Measurements from ENCODE around the gene SCUBE1. TPM values are rescaled to one million over a fixed set of nuclear protein-coding genes. Genes with fewer than 3 reads are reported as not detected.

SCUBE1 gene
- polyA plus RNA-seq, 1 of the 3 experiments (the other 2 are of a cell fraction) = 0.56 TPM

DNA sequence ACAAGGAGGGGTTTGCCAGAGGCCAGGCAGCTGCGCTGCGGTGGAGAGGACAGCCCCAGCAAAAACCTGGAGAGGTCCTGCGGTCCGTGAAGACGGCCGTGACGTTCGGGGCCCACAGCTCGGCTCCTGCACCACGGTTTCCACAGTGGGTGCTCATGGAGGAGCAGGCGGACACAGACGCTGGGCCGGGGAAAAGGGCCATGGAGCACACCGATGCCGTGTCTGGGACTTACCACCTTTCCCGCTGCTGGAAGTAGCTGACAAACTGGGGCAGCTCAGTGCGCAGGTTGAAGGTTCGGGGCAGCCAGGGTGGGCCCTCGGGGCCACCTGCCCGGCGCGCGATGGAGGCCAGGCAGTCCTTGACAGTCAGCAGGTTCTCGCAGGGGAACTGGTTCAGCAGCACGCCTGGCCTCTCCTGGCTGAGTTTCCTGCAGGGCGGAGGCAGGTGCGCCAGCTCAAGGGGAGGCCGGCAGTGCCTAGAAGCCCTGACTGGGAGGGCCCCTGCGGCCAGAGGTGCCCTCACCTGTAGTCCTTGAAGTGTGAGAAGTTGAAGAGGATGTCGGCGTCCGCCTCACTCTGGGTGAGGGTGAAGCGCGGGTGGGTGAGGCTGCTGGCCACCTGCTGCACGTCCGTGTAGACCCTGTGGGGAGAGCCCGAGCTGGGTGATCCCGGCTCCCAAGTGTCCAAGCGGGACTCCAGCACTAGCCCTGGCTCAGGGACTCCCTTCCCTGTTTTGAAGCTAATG lies 169.0 kb downstream of the SCUBE1 start:
- no peaks in the 10 kb centered on the region for H3K79me2 ChIP-seq (ENCODE audit: insufficient read depth)
- H3K27ac ChIP-seq (ENCODE audit: low read depth in 2 of 2, low read length in 1 of 2) = no peak overlapping the region
- no peak overlapping the region for H3K4me2 ChIP-seq
- WGBS (ENCODE audit: low lambda C conversion rate) = no CpG with 5 or more reads among the region's 39 CpGs
- H3K36me3 ChIP-seq (replicated peaks in 1 of 2; ENCODE audit: control insufficient read depth in 1 of 2, insufficient read depth in 2 of 2, low read length in 1 of 2) = peaks cover 0 to 3% of the 10 kb centered on the region in 2 experiments
- ChIA-PET CTCF (no interaction called here), POLR2A (no interaction called here)
- H3K4me1 ChIP-seq (ENCODE audit: control insufficient read depth in 1 of 2, insufficient read depth in 2 of 2, low read depth in 1 of 2, low read length in 1 of 2) = no peaks in the 10 kb centered on the region
- H4K20me1 ChIP-seq (ENCODE audit: insufficient read depth) = no peaks in the 10 kb centered on the region
- H3F3A ChIP-seq (replicated peaks; ENCODE audit: insufficient read depth) = no peaks in the 10 kb centered on the region
- no peaks in the 10 kb centered on the region for H3K9me3 ChIP-seq
- H3K9ac ChIP-seq = no peak overlapping the region
- H3K9me2 ChIP-seq = no peaks in the 10 kb centered on the region
- H3K4me3 ChIP-seq (ENCODE audit: low read depth in 2 of 2, low read length in 1 of 2) = no peak overlapping the region
- TF ChIP-seq GATA2 (CRISPR knock-in tag; IDR thresholded peaks at IDR 0.05) (no peak), POLR2AphosphoS5 (IDR thresholded peaks at IDR 0.05; ENCODE audit: low read depth, low read length) (no peak), TEAD4 (IDR thresholded peaks at IDR 0.05; ENCODE audit: borderline replicate concordance, insufficient read depth) (no peak), RXRA (IDR thresholded peaks at IDR 0.05; ENCODE audit: borderline replicate concordance, low read depth) (no peak), FOXM1 (IDR thresholded peaks at IDR 0.05; ENCODE audit: low read depth) (no peak), NFIC (IDR thresholded peaks at IDR 0.05; ENCODE audit: borderline replicate concordance) (no peak), USF2 (IDR thresholded peaks at IDR 0.05; ENCODE audit: borderline replicate concordance, low read depth, low read length) (no peak), EZH2phosphoT487 (IDR thresholded peaks at IDR 0.05; ENCODE audit: borderline replicate concordance, low read depth) (no peak), JUND (IDR thresholded peaks at IDR 0.05) (no peak), MXI1 (IDR thresholded peaks at IDR 0.05; ENCODE audit: low read depth, low read length) (no peak)
- no peak overlapping the region for H2AFZ ChIP-seq (ENCODE audit: low read depth)
- no peak for DNase-seq
- no peaks in the 10 kb centered on the region for H3K27me3 ChIP-seq (ENCODE audit: insufficient read depth)

GRCh38 chr22:43173566-43173965 lies 169.6 kb downstream of the SCUBE1 start:
- Histone ChIP-seq H3K36me3 (replicated peaks in 1 of 2; ENCODE audit: control insufficient read depth in 1 of 2, insufficient read depth in 2 of 2, low read length in 1 of 2) (peaks cover 0 to 3% of the 10 kb centered on the region in 2 experiments), H3K4me2 (no peak overlapping the region), H3K9me3 (no peaks in the 10 kb centered on the region), H3K4me3 (ENCODE audit: low read depth in 2 of 2, low read length in 1 of 2) (no peak overlapping the region), H3K9me2 (no peaks in the 10 kb centered on the region), H3K4me1 (ENCODE audit: control insufficient read depth in 1 of 2, insufficient read depth in 2 of 2, low read depth in 1 of 2, low read length in 1 of 2) (no peaks in the 10 kb centered on the region; a peak in 1 of 4 replicates), H3K27ac (ENCODE audit: low read depth in 2 of 2, low read length in 1 of 2) (no peak overlapping the region), H4K20me1 (ENCODE audit: insufficient read depth) (no peaks in the 10 kb centered on the region), H3K27me3 (ENCODE audit: insufficient read depth) (no peaks in the 10 kb centered on the region), H3K9ac (no peak overlapping the region), H2AFZ (ENCODE audit: low read depth) (no peak overlapping the region), H3K79me2 (ENCODE audit: insufficient read depth) (no peaks in the 10 kb centered on the region), H3F3A (replicated peaks; ENCODE audit: insufficient read depth) (no peaks in the 10 kb centered on the region)
- no peak for DNase-seq
- POLR2A ChIA-PET = no interaction called here
- TF ChIP-seq, protein P1, sequence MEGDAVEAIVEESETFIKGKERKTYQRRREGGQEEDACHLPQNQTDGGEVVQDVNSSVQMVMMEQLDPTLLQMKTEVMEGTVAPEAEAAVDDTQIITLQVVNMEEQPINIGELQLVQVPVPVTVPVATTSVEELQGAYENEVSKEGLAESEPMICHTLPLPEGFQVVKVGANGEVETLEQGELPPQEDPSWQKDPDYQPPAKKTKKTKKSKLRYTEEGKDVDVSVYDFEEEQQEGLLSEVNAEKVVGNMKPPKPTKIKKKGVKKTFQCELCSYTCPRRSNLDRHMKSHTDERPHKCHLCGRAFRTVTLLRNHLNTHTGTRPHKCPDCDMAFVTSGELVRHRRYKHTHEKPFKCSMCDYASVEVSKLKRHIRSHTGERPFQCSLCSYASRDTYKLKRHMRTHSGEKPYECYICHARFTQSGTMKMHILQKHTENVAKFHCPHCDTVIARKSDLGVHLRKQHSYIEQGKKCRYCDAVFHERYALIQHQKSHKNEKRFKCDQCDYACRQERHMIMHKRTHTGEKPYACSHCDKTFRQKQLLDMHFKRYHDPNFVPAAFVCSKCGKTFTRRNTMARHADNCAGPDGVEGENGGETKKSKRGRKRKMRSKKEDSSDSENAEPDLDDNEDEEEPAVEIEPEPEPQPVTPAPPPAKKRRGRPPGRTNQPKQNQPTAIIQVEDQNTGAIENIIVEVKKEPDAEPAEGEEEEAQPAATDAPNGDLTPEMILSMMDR (IDR thresholded peaks at IDR 0.05) = no peak
- no peak for TF ChIP-seq CHD2 (IDR thresholded peaks at IDR 0.05; ENCODE audit: low read length, partially characterized antibody)
- TF ChIP-seq RCOR1 (IDR thresholded peaks at IDR 0.05; ENCODE audit: low read length) = no peak
- TF ChIP-seq EP300 (IDR thresholded peaks at IDR 0.05; ENCODE audit: borderline replicate concordance in 1 of 2, low read depth in 1 of 2, low read length in 1 of 2) = no peak
- no peak for TF ChIP-seq NRF1 (IDR thresholded peaks at IDR 0.05; ENCODE audit: low read depth, low read length)
- no peak for TF ChIP-seq EZH2phosphoT487 (IDR thresholded peaks at IDR 0.05; ENCODE audit: borderline replicate concordance, low read depth)
- TF ChIP-seq TAF1 (IDR thresholded peaks at IDR 0.05; ENCODE audit: borderline replicate concordance, low read depth, low read length) = no peak
- WGBS (ENCODE audit: low lambda C conversion rate) = no CpG with 5 or more reads among the region's 9 CpGs
- CTCF ChIA-PET = no interaction called here

Measured in SK-N-SH (cell line).